Activated naive CD8-positive, alpha-beta T cell treated with anti-CD3 and anti-CD28 coated beads, Interleukin-2, amount 50 U/mL, for 16 hours (primary cell): ENCODE results near the gene CETN3.
"Not testable (repeated sequence)": the region's sequence is repeated elsewhere in the genome, so short reads cannot be mapped to it uniquely, and the experiment has no call there.

Experiments used
- DNase-seq: peaks from one replicate; pipeline ENCODE4 v3.0.0-alpha.2; 2020; ENCODE audit warnings: low read depth, low spot score

The CETN3 gene

GRCh38 chr5:90383903-90384302 is 25.7 kb downstream of the CETN3 start:
- no peak for DNase-seq

GRCh38 chr5:90381213-90381929 is 28.2 kb downstream of the CETN3 start:
- DNase-seq = no peak

GRCh38 chr5:90379652-90380051 is 29.9 kb downstream of the CETN3 start:
- no peak for DNase-seq

GRCh38 chr5:90378752-90379151 is 30.8 kb downstream of the CETN3 start:
- DNase-seq = no peak

- not testable (repeated sequence) for DNase-seq
Measured at GRCh38 chr5:90371269-90371668, 38.3 kb downstream of the CETN3 start.

- no peak for DNase-seq
Measured at GRCh38 chr5:90368454-90369246, 40.9 kb downstream of the CETN3 start.

GRCh38 chr5:90367879-90368278 is 41.7 kb downstream of the CETN3 start:
- DNase-seq = no peak

GRCh38 chr5:90366948-90367347 is 42.6 kb downstream of the CETN3 start:
- DNase-seq = no peak

- DNase-seq = no peak
Measured at GRCh38 chr5:90365328-90365727, 44.2 kb downstream of the CETN3 start.

GRCh38 chr5:90359073-90359920 is 50.3 kb downstream of the CETN3 start:
- DNase-seq = no peak

- DNase-seq = no peak
Measured at GRCh38 chr5:90356622-90357021, 52.9 kb downstream of the CETN3 start.

- DNase-seq = no peak
Measured at GRCh38 chr5:90356176-90356575, 53.4 kb downstream of the CETN3 start.

GRCh38 chr5:90355635-90356034 is 53.9 kb downstream of the CETN3 start:
- DNase-seq = no peak

GRCh38 chr5:90353254-90353653 is 56.3 kb downstream of the CETN3 start:
- DNase-seq = no peak

GRCh38 chr5:90351101-90351500 is 58.5 kb downstream of the CETN3 start:
- no peak for DNase-seq

- no peak for DNase-seq
Measured at GRCh38 chr5:90347462-90347861, 62.1 kb downstream of the CETN3 start.

GRCh38 chr5:90345684-90346083 is 63.9 kb downstream of the CETN3 start:
- no peak for DNase-seq

- DNase-seq = no peak
Measured at GRCh38 chr5:90344689-90345088, 64.9 kb downstream of the CETN3 start.

- DNase-seq = not testable (repeated sequence)
Measured at GRCh38 chr5:90343731-90344130, 65.8 kb downstream of the CETN3 start.

- DNase-seq = no peak
Measured at GRCh38 chr5:90342576-90342975, 67.0 kb downstream of the CETN3 start.
